SK-N-SH treated with all-trans-retinoic acid at 6 μM for 48 hours (cell line): ENCODE results near the gene NPVF.

Source experiments
- ATAC-seq: fragments of 200-7000 bp; cut with Tn5 transposase; 3 replicates; pipeline ENCODE4 v1.9.1; 2020; ENCODE audit warnings: mild to moderate bottlenecking, moderate library complexity
- ARNTL ChIP-seq: fragments of 450-650 bp; formaldehyde crosslinking; IDR thresholded peaks from 2 replicates; pipeline ENCODE4 v1.5.0; 2020; ENCODE audit warnings: low read depth, mild to moderate bottlenecking, moderate library complexity, borderline replicate concordance
- BACH2 ChIP-seq: fragments of 250-450 bp; sonication (Bioruptor Pico); IDR thresholded peaks from 2 replicates; pipeline ENCODE4 v1.9.0; 2021; ENCODE audit warnings: mild to moderate bottlenecking, borderline replicate concordance
- CREB5 ChIP-seq: fragments of 250-450 bp; sonication (Bioruptor Pico); IDR thresholded peaks from 2 replicates; pipeline ENCODE4 v1.5.1; 2020; ENCODE audit warnings: low read depth, mild to moderate bottlenecking, moderate library complexity
- CSDC2 ChIP-seq: fragments of 250-450 bp; sonication (Bioruptor Pico); IDR thresholded peaks from 2 replicates; pipeline ENCODE4 v1.5.0; 2020; ENCODE audit warnings: mild to moderate bottlenecking, moderate library complexity
- CSRNP3 ChIP-seq: fragments of 250-450 bp; sonication (Bioruptor Pico); IDR thresholded peaks from 2 replicates; pipeline ENCODE4 v1.5.1; 2021; ENCODE audit warnings: mild to moderate bottlenecking, moderate library complexity
- GLIS3 ChIP-seq: fragments of 250-450 bp; sonication (Bioruptor Pico); IDR thresholded peaks from 2 replicates; pipeline ENCODE4 v1.5.0; 2020; ENCODE audit warnings: mild to moderate bottlenecking, moderate library complexity
- ISL1 ChIP-seq: fragments of 250-450 bp; sonication (Bioruptor Pico); IDR thresholded peaks from 2 replicates; pipeline ENCODE4 v2.1.2; 2022; ENCODE audit warnings: mild to moderate bottlenecking, moderate library complexity
- OSR1 ChIP-seq: fragments of 250-450 bp; sonication (Bioruptor Pico); IDR thresholded peaks from 2 replicates; pipeline ENCODE4 v1.8.0; 2022; ENCODE audit warnings: moderate library complexity, mild to moderate bottlenecking, inconsistent platforms
- PATZ1 ChIP-seq: fragments of 250-450 bp; sonication (Bioruptor Pico); IDR thresholded peaks from 2 replicates; pipeline ENCODE4 v1.8.0; 2020; ENCODE audit warnings: mild to moderate bottlenecking, moderate library complexity, borderline replicate concordance
- PPARA ChIP-seq: fragments of 250-450 bp; sonication (Bioruptor Pico); IDR thresholded peaks from 2 replicates; pipeline ENCODE4 v1.5.0; 2020; ENCODE audit warnings: mild to moderate bottlenecking, borderline replicate concordance
- RARB ChIP-seq: fragments of 250-450 bp; sonication (Bioruptor Pico); IDR thresholded peaks from 2 replicates; pipeline ENCODE4 v1.8.0; 2021; ENCODE audit warnings: mild to moderate bottlenecking, moderate library complexity
- SNAI2 ChIP-seq: fragments of 250-450 bp; sonication (Bioruptor Pico); IDR thresholded peaks from 2 replicates; pipeline ENCODE4 v1.5.0; 2020; ENCODE audit warnings: mild to moderate bottlenecking, moderate library complexity
- TCF4 ChIP-seq: fragments of 250-450 bp; sonication (Bioruptor Pico); IDR thresholded peaks from 2 replicates; pipeline ENCODE4 v1.8.0; 2021; ENCODE audit warnings: mild to moderate bottlenecking, moderate library complexity, borderline replicate concordance
- TOX ChIP-seq: fragments of 250-450 bp; sonication (Bioruptor Pico); IDR thresholded peaks from 2 replicates; pipeline ENCODE4 v1.8.0; 2021; ENCODE audit warnings: mild to moderate bottlenecking, moderate library complexity, borderline replicate concordance
- TSHZ2 ChIP-seq: fragments of 250-450 bp; sonication (Bioruptor Pico); IDR thresholded peaks from 2 replicates; pipeline ENCODE4 v1.5.0; 2020; ENCODE audit warnings: mild to moderate bottlenecking, moderate library complexity
- ZC3H10 ChIP-seq: fragments of 250-450 bp; sonication (Bioruptor Pico); IDR thresholded peaks from 2 replicates; pipeline ENCODE4 v1.5.1; 2021; ENCODE audit warnings: mild to moderate bottlenecking, moderate library complexity
- ZFP30 ChIP-seq: fragments of 450-650 bp; formaldehyde crosslinking; IDR thresholded peaks from 2 replicates; pipeline ENCODE4 v1.5.0; 2022; ENCODE audit warnings: mild to moderate bottlenecking, moderate library complexity
- ZNF565 ChIP-seq: fragments of 450-650 bp; formaldehyde crosslinking; conservative IDR thresholded peaks from 2 replicates; pipeline ENCODE4 v1.5.0; 2020; ENCODE audit warnings: low read depth, mild to moderate bottlenecking, moderate library complexity
- ZNF70 ChIP-seq: fragments of 450-650 bp; formaldehyde crosslinking; IDR thresholded peaks from 2 replicates; pipeline ENCODE4 v1.5.0; 2020; ENCODE audit warnings: mild to moderate bottlenecking, moderate library complexity
- ZNF8 ChIP-seq: fragments of 450-650 bp; formaldehyde crosslinking; IDR thresholded peaks from 2 replicates; pipeline ENCODE4 v1.5.0; 2020; ENCODE audit warnings: mild to moderate bottlenecking, moderate library complexity

The NPVF gene

GRCh38 chr7:25262586-25262985 is 34.3 kb upstream of the NPVF start (continued):
- TF ChIP-seq ISL1 (CRISPR knock-in tag) = no peak

GRCh38 chr7:25261545-25262140 is 33.4 kb upstream of the NPVF start:
- ATAC-seq = no peak
- TF ChIP-seq TSHZ2 (CRISPR knock-in tag) (no peak), SNAI2 (CRISPR knock-in tag) (no peak), CSRNP3 (no peak), PPARA (CRISPR knock-in tag) (no peak), CSDC2 (CRISPR knock-in tag) (no peak), PATZ1 (CRISPR knock-in tag) (no peak), BACH2 (CRISPR knock-in tag) (no peak), ZC3H10 (no peak)
- TF ChIP-seq, all 23 proteins: peak for 0

GRCh38 chr7:25260862-25261494 is 32.7 kb upstream of the NPVF start:
- no peak for ATAC-seq
- TF ChIP-seq ZNF565 (no peak), TOX (CRISPR knock-in tag) (no peak), CSRNP3 (no peak), ZFP30 (no peak), ZNF8 (no peak), ZNF70 (CRISPR knock-in tag) (no peak), RARB (CRISPR knock-in tag) (no peak), ZC3H10 (no peak)

GRCh38 chr7:25259487-25260243 is 31.4 kb upstream of the NPVF start:
- TF ChIP-seq PPARA (CRISPR knock-in tag) (no peak), GLIS3 (CRISPR knock-in tag) (no peak), CREB5 (CRISPR knock-in tag) (no peak), PATZ1 (CRISPR knock-in tag) (no peak), ZNF565 (no peak), ARNTL (no peak), OSR1 (CRISPR knock-in tag) (no peak), SNAI2 (CRISPR knock-in tag) (no peak), TCF4 (CRISPR knock-in tag) (no peak)
- peak; percentile 95 for ATAC-seq
